Measurements from ENCODE around the gene KDF1.

GRCh38 chr1:27007909-27008582, 47.8 kb upstream of the KDF1 start:
- TF ChIP-seq CTCF (conservative IDR thresholded peaks at IDR 0.05 in 1 of 2, IDR thresholded peaks at IDR 0.05 in 1 of 2; ENCODE audit: low read depth in 1 of 2, low read length in 2 of 2) (no peak), EZH2 (IDR thresholded peaks at IDR 0.05; ENCODE audit: low read length, missing control alignments) (no peak)

Data from fibroblast of lung (primary cell).